Measurements from ENCODE around the gene APOA4.

DNA sequence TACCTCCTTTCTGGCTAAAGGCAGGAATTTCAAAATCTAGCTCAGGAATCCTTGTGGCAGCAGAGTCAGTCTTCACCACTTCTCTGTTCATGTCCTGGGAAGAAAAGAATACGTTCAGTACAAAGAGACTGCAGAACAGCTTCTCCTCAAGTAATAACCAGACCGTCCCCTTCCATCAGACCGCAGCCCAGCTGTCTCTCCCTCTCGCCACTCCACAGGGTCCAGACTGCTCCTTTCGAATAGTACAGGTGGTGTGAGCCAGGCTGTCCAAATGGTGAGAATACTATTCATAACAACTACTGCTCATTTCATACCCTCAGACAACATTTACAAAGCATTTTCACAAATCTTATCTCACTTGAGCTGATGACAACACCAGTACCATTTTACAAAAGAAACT lies 36.1 kb downstream of the APOA4 start:
- TF ChIP-seq GATA2 (IDR thresholded peaks at IDR 0.05; ENCODE audit: low read depth, low read length) (no peak), GATA3 (IDR thresholded peaks at IDR 0.05; ENCODE audit: low read depth, low read length) (no peak)

All from SH-SY5Y (cell line).